Breast epithelium (tissue), 4 donors: ENCODE measurements around the gene ITGA5. TPM values are rescaled to one million over a fixed set of nuclear protein-coding genes. Genes with fewer than 3 reads are reported as not detected.
A peak's percentile ranks its signal among the peaks of the same experiment; 100 is the strongest.

Experiments used
- DNase-seq, 2 donors: peaks; one replicate each; pipeline ENCODE4 v3.0.0-alpha.2; 2019; ENCODE audit warnings: low spot score in 2 of 2
- H3K27ac ChIP-seq, 2 donors: fragments of 200-600 bp; sonication (generic) in 1 of 2; one replicate each; pipeline ENCODE4 v1.5.1; 2016 to 2019; ENCODE audit warnings: mild to moderate bottlenecking in 1 of 2
- H3K27me3 ChIP-seq, 2 donors: fragments of 200-600 bp; sonication (generic) in 1 of 2; one replicate each; pipeline versions ENCODE4 v1.5.1 to v1.6.0; 2017 to 2019; ENCODE audit warnings: control low read depth in 1 of 2, mild to moderate bottlenecking in 1 of 2
- H3K36me3 ChIP-seq: fragments of 200-600 bp; one replicate; pipeline ENCODE4 v1.5.1; 2019
- H3K4me1 ChIP-seq, 2 donors: fragments of 200-600 bp; sonication (generic); one replicate each; pipeline ENCODE4 v1.5.1; 2016 to 2019; ENCODE audit warnings: control low read depth in 1 of 2
- H3K4me3 ChIP-seq, 3 donors: fragments of 200-600 bp; sonication (generic); 1 replicate in 2 of 3; 2 replicates in 1 of 3; pipeline ENCODE4 v1.5.1; 2016 to 2019; ENCODE audit warnings: mild to moderate bottlenecking in 3 of 3, moderate library complexity in 2 of 3
- H3K9me3 ChIP-seq, 2 donors: fragments of 200-600 bp; sonication (generic) in 1 of 2; one replicate each; pipeline ENCODE4 v1.5.1; 2016 to 2019; ENCODE audit warnings: control low read depth in 1 of 2
- POLR2A ChIP-seq: fragments of 450-650 bp; IDR thresholded peaks from one replicate; pipeline ENCODE4 v1.6.1; 2016; ENCODE audit warnings: antibody characterized with exemption, mild to moderate bottlenecking, moderate library complexity
- POLR2AphosphoS5 ChIP-seq, 3 donors: sonication (generic); formaldehyde crosslinking; IDR thresholded peaks; one replicate each; pipeline ENCODE4 v1.6.1; 2017; ENCODE audit warnings: antibody characterized with exemption in 3 of 3
- intact Hi-C: fragments of 100-400 bp; cut with DNase I; formaldehyde crosslinking; loops from one replicate; pipeline ENCODE4 v1.15.1; 2023; ENCODE audit warnings: low total_unique reads
- total RNA-seq, 3 donors: library from RNA; depleted of rRNA; stranded (reverse); fragments of >200 nt; gene quantifications; one replicate each; pipeline ENCODE4 v1.1.0, GENCODE V29; 2016
- TF ChIP-seq, protein P1 (sequence below), 3 donors: fragments of 450-650 bp; IDR thresholded peaks; one replicate each; pipeline ENCODE4 v1.5.1; 2016 to 2017; ENCODE audit warnings: antibody characterized with exemption in 3 of 3, mild to moderate bottlenecking in 3 of 3, moderate library complexity in 3 of 3

The ITGA5 gene
- total RNA-seq, 3 donors from 2014 or later: 30.4 to 135 (median 81.9) TPM

DNA sequence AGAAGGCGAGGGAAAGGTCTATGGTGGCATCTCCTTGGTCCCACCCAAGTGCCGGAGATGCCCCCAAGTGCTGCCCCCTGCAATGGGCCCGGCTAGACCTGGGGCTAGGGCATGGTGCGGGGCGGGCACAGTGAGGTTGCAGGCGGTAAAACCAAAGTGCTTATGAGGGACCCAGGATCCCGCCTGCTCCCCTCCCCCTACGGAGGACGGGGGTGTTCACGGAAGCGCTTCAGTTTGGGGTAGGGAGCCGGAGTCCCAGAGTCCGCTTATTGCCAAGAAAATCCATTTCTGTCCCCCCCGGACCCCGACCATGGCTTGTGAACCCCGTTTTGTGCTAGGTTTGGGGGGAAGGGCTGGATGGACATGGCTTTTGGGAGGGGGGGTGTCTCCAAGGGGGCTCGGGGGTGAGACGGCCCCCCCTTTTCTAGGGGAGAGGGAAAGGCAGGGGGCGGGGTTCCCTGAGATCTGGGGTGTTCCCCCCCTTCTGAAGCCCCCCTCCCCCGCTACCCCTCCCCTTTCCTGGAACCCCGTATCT is 49.4 kb downstream of the ITGA5 start:
- DNase-seq: no peak
- peaks cover 0 to 8% of the 10 kb centered on the region in 2 donors for H3K4me1 ChIP-seq
- H3K27me3 ChIP-seq: no peaks in the 10 kb centered on the region
- H3K27ac ChIP-seq: peak overlapping the region; percentile 71 to 77
- H3K4me3 ChIP-seq: peak overlapping the region; percentile 37 to 55 (median 44)
- TF ChIP-seq POLR2A (no peak), POLR2AphosphoS5 (IDR thresholded peaks at IDR 0.05) (no peak)
- TF ChIP-seq, protein P1, sequence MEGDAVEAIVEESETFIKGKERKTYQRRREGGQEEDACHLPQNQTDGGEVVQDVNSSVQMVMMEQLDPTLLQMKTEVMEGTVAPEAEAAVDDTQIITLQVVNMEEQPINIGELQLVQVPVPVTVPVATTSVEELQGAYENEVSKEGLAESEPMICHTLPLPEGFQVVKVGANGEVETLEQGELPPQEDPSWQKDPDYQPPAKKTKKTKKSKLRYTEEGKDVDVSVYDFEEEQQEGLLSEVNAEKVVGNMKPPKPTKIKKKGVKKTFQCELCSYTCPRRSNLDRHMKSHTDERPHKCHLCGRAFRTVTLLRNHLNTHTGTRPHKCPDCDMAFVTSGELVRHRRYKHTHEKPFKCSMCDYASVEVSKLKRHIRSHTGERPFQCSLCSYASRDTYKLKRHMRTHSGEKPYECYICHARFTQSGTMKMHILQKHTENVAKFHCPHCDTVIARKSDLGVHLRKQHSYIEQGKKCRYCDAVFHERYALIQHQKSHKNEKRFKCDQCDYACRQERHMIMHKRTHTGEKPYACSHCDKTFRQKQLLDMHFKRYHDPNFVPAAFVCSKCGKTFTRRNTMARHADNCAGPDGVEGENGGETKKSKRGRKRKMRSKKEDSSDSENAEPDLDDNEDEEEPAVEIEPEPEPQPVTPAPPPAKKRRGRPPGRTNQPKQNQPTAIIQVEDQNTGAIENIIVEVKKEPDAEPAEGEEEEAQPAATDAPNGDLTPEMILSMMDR (IDR thresholded peaks at IDR 0.05): no peak
- intact Hi-C loops: loop anchor here (10.0 kb wide), 2 partner anchors 85 to 155 kb away; partner anchors contain the start of genes CBX5 and HNRNPA1
- no peaks in the 10 kb centered on the region for H3K36me3 ChIP-seq
- H3K9me3 ChIP-seq: no peaks in the 10 kb centered on the region

DNA sequence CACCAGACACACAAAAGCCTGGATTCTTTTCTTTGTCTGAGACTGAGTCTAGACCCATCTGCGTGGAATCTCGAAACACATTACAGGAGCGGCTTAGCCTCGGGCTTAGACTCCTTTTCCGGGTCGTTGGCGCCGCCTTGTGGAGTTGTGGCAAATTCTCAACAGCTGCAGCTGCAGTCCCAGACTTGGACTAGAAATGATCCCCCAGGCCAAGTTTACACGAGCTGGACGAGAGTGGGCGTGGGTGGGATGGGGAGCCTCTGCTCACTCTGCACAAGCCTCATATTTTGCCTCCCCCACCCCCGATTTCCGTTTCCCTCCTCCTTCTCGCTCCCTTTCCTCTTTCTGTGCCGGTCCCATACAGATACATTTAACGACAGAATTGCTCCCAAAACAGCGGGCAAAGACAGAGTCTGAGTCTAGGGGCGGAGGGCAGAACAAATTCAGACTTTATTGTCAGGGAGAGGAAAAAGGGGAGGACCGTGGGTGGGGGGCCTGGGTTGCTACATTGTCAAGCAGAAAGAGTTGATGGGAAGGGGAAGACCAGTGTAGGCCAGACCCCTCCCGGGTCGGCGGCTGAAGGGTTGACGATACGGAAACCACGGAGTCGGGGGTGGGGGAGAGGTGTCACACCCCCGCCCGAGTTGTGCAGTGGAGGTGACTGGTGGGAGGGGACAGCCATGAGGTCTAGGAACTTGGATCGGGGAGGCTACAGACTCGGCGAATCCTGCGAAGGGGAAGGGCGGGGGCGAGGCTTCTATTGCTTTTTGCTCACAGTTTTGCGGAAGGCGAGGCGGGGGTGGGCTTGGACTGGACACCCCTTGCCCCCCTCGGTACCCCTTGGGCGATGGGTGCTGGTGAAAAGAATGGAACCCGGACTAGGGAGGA is 50.1 kb downstream of the ITGA5 start:
- Histone ChIP-seq H3K27me3 (no peaks in the 10 kb centered on the region), H3K27ac (peak overlapping the region; percentile 71 to 77), H3K4me3 (peak overlapping the region; percentile 37 to 55 (median 44)), H3K9me3 (no peaks in the 10 kb centered on the region), H3K36me3 (no peaks in the 10 kb centered on the region), H3K4me1 (peaks cover 0 to 8% of the 10 kb centered on the region in 2 donors)
- peak; percentile 82 to 93 for DNase-seq
- TF ChIP-seq POLR2AphosphoS5 (IDR thresholded peaks at IDR 0.05) (peak in 1 of 3 donors; percentile 52), POLR2A (no peak)
- TF ChIP-seq, protein P1 (IDR thresholded peaks at IDR 0.05): peak; percentile 82 to 89 (median 88)
- intact Hi-C loops: loop anchor here (10.0 kb wide), 2 partner anchors 84 to 154 kb away; partner anchors contain the start of genes CBX5 and HNRNPA1

- DNase-seq: no peak
- H3K36me3 ChIP-seq: no peaks in the 10 kb centered on the region
- H3K4me1 ChIP-seq: peaks cover 0 to 8% of the 10 kb centered on the region in 2 donors
- H3K27ac ChIP-seq: peak overlapping the region; percentile 52 to 71
- TF ChIP-seq POLR2AphosphoS5 (IDR thresholded peaks at IDR 0.05): no peak
- TF ChIP-seq, protein P1 (IDR thresholded peaks at IDR 0.05): no peak
- no peak for TF ChIP-seq POLR2A
- no peaks in the 10 kb centered on the region for H3K27me3 ChIP-seq
- H3K9me3 ChIP-seq: no peaks in the 10 kb centered on the region
- peak overlapping the region; percentile 37 to 55 (median 44) for H3K4me3 ChIP-seq
- intact Hi-C loops: loop anchor here (10.0 kb wide), 2 partner anchors 83 to 153 kb away; partner anchors contain the start of genes CBX5 and HNRNPA1
Observed at GRCh38 chr12:54368025-54368708, 50.9 kb downstream of the ITGA5 start.

- H3K27ac ChIP-seq: no peak within 1 kb of the TSS
- H3K9me3 ChIP-seq: no peaks in the 10 kb centered on the region
- TF ChIP-seq POLR2A: no peak
- H3K27me3 ChIP-seq: no peaks in the 10 kb centered on the region
- H3K36me3 ChIP-seq: no peaks in the 10 kb centered on the region
- no peak within 1 kb of the TSS for H3K4me3 ChIP-seq
- no peak for DNase-seq
- intact Hi-C loops: loop anchor here (5.0 to 10.0 kb wide), 3 partner anchors 80 to 1378 kb away; partner anchors contain the start of genes CBX5, GDF11 and HNRNPA1
- no peaks in the 10 kb centered on the region for H3K4me1 ChIP-seq
Observed at GRCh38 chr12:54364413-54364812, 54.7 kb downstream of the ITGA5 start, which contains the start of gene GPR84. Gene GPR84 (minus strand): TSS chr12:54364486. CDS start chr12:54363851, 635 bp downstream.

DNA sequence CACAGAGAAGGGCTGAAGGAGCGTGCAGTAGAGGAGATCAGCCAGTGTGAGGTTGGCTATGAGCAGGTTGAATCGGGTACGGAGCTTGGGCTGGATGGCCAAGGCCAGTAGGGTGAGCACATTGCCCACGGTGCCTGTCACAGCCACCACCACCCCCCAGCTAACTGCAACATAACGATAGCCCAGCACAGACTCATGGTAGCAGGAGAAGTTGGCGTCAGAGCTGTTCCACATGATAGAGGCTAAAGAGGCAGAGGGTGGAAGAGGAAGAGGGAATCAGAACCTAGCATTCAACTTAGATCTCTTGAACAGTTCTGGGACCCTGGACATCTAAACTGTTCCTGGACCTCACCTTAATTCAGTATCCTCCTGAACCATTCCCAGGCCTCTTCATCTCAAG is 55.4 kb downstream of the ITGA5 start:
- H3K9me3 ChIP-seq: no peaks in the 10 kb centered on the region
- DNase-seq: no peak
- no peaks in the 10 kb centered on the region for H3K36me3 ChIP-seq
- H3K27ac ChIP-seq: no peak overlapping the region
- no peak for TF ChIP-seq POLR2A
- TF ChIP-seq, protein P1 (IDR thresholded peaks at IDR 0.05): no peak
- no peak for TF ChIP-seq POLR2AphosphoS5 (IDR thresholded peaks at IDR 0.05)
- intact Hi-C loops: loop anchor here (5.0 to 10.0 kb wide), 3 partner anchors 79 to 1379 kb away; partner anchors contain the start of genes CBX5, GDF11 and HNRNPA1
- H3K4me3 ChIP-seq: no peak overlapping the region
- H3K4me1 ChIP-seq: no peaks in the 10 kb centered on the region
- no peaks in the 10 kb centered on the region for H3K27me3 ChIP-seq
